C4-2B (cell line): ENCODE results near the gene ZNF669.

ENCODE experiments used
- ZFX ChIP-seq: fragments of 450-650 bp; IDR thresholded peaks from 2 replicates; pipeline ENCODE4 v1.6.1; 2017
- TF ChIP-seq, protein P1 (sequence below): fragments of 450-650 bp; conservative IDR thresholded peaks from 2 replicates; pipeline ENCODE4 v1.5.1; 2017; ENCODE audit warnings: mild to moderate bottlenecking

DNA sequence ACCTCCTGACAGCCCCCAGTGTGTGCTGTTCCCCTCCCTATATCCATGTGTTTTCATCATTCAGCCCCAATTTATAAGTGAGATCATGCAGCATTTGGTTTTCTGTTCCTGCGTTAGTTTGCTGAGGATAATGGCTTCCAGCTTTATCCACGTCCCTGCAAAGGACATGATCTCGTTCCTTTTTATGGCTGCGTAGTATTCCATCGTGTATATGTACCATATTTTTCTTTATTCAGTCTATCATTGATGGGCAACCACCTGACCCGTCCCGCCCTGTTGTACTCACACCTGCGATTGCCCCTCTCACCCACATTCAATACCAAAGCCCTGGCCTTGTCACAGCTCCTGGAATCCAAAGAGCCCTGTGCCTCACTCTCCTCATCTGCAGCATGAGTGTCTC is 19.4 kb downstream of the ZNF669 start:
- TF ChIP-seq, protein P1, sequence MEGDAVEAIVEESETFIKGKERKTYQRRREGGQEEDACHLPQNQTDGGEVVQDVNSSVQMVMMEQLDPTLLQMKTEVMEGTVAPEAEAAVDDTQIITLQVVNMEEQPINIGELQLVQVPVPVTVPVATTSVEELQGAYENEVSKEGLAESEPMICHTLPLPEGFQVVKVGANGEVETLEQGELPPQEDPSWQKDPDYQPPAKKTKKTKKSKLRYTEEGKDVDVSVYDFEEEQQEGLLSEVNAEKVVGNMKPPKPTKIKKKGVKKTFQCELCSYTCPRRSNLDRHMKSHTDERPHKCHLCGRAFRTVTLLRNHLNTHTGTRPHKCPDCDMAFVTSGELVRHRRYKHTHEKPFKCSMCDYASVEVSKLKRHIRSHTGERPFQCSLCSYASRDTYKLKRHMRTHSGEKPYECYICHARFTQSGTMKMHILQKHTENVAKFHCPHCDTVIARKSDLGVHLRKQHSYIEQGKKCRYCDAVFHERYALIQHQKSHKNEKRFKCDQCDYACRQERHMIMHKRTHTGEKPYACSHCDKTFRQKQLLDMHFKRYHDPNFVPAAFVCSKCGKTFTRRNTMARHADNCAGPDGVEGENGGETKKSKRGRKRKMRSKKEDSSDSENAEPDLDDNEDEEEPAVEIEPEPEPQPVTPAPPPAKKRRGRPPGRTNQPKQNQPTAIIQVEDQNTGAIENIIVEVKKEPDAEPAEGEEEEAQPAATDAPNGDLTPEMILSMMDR = no peak
- TF ChIP-seq ZFX = no peak
